T-helper 17 cell (primary cell): ENCODE measurements around the gene ZFC3H1. TPM values are rescaled to one million over a fixed set of nuclear protein-coding genes. Genes with fewer than 3 reads are reported as not detected.
"Not testable (repeated sequence)": the region's sequence is repeated elsewhere in the genome, so short reads cannot be mapped to it uniquely, and the experiment has no call there.

Experiments
- ATAC-seq: fragments of 150-1000 bp; cut with Tn5 transposase; 2 replicates; pipeline ENCODE4 v1.10.0; 2021; ENCODE audit warnings: mild to moderate bottlenecking, moderate library complexity
- DNase-seq, 3 donors: peaks; one replicate each; pipeline versions ENCODE4 v3.0.0 to v3.0.0-alpha.2; 2020 to 2021
- H3K9me3 ChIP-seq: one replicate; pipeline ENCODE4 v1.7.0; 2013; ENCODE audit warnings: low read length, mild to moderate bottlenecking; ENCODE audit not compliant: control insufficient read depth, poor library complexity, severe bottlenecking
- H3K27ac Mint-ChIP-seq: one replicate; pipeline ENCODE4 v1.8.0; 2022; ENCODE audit warnings: mild to moderate bottlenecking, moderate library complexity, mixed read lengths
- H3K27me3 Mint-ChIP-seq: one replicate; pipeline ENCODE4 v1.8.0; 2022; ENCODE audit warnings: mixed read lengths
- H3K36me3 Mint-ChIP-seq: one replicate; pipeline ENCODE4 v1.8.0; 2022; ENCODE audit warnings: low read depth, mixed read lengths
- H3K4me1 Mint-ChIP-seq: one replicate; pipeline ENCODE4 v1.8.0; 2022; ENCODE audit warnings: mild to moderate bottlenecking, mixed read lengths
- H3K4me3 Mint-ChIP-seq: one replicate; pipeline ENCODE4 v1.8.0; 2022; ENCODE audit warnings: mild to moderate bottlenecking, moderate library complexity, mixed read lengths
- total RNA-seq, 4 donors: library from RNA in 2 of 4; stranded (reverse) in 2 of 4; gene quantifications; one replicate each; pipeline ENCODE4 v1.2.3 and lab custom pipeline; 2022 to 2026

Gene ZFC3H1
- total RNA-seq, 2 donors from 2014 or later = 122 to 133 TPM

GRCh38 chr12:71578694-71579258, 84.9 kb downstream of the ZFC3H1 start:
- DNase-seq (no peak), ATAC-seq (no peak)
- H3K27me3 Mint-ChIP-seq = peaks cover 6% of the 10 kb centered on the region
- peaks cover 5% of the 10 kb centered on the region for H3K36me3 Mint-ChIP-seq
- no peak overlapping the region for H3K4me3 Mint-ChIP-seq
- peaks cover 2% of the 10 kb centered on the region for H3K4me1 Mint-ChIP-seq
- H3K9me3 ChIP-seq = no peaks in the 10 kb centered on the region
- H3K27ac Mint-ChIP-seq = no peak overlapping the region

- no peak overlapping the region for H3K27ac Mint-ChIP-seq
- no peaks in the 10 kb centered on the region for H3K9me3 ChIP-seq
- H3K36me3 Mint-ChIP-seq = peaks cover 3% of the 10 kb centered on the region
- peaks cover 15% of the 10 kb centered on the region for H3K27me3 Mint-ChIP-seq
- peaks cover 4% of the 10 kb centered on the region for H3K4me1 Mint-ChIP-seq
- DNase-seq (no peak), ATAC-seq (no peak)
- H3K4me3 Mint-ChIP-seq = no peak overlapping the region
Measured at GRCh38 chr12:71576496-71576895, 87.2 kb downstream of the ZFC3H1 start.

DNA sequence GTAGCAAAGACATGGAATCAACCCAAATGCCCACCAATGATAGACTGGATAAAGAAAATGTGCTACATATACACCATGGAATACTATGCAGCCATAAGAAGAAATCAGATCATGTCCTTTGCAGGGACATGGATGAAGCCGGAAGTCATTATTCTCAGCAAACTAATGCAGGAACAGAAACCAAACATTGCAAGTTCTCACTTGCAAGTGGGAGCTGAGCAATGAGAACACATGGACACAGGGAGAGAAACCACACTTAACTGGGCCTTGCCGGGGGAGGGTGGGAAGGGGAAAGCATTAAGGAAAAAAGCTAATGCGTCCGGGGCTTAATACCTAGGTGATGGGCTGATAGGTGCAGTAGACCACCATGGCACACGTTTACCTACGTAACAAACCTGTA, 93.8 kb downstream of the ZFC3H1 start:
- H3K9me3 ChIP-seq, H3K4me1 Mint-ChIP-seq, H3K4me3 Mint-ChIP-seq, H3K27ac Mint-ChIP-seq, H3K36me3 Mint-ChIP-seq, ATAC-seq, DNase-seq: not testable (repeated sequence)
- H3K27me3 Mint-ChIP-seq = peaks cover 44% of the 10 kb centered on the region

- ATAC-seq (no peak), DNase-seq (no peak)
- Mint-ChIP-seq H3K36me3 (no peaks in the 10 kb centered on the region), H3K27me3 (peaks cover 37% of the 10 kb centered on the region), H3K4me3 (no peak overlapping the region), H3K4me1 (no peaks in the 10 kb centered on the region), H3K27ac (no peak overlapping the region)
- H3K9me3 ChIP-seq = no peaks in the 10 kb centered on the region
Measured at GRCh38 chr12:71567537-71567936, 96.1 kb downstream of the ZFC3H1 start.

DNA sequence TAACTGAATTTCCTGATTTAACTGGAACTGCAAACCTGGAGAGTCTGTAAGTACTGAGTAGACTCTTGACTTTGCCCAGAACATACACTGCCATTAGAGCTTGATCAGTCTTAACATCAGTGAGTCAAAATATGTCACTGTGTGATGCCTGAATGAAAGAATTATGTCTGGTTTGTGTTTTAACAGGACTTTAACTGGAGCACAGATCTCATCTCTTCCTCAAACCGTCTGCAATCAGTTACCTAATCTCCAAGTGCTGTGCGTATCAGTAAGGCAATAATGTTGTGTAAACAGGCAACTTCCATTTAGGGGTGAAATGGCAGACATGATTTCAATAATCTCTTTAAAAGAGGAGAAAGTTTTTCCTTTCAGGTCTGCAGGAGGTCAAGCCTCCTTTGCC, 97.0 kb downstream of the ZFC3H1 start:
- Mint-ChIP-seq H3K4me3 (no peak overlapping the region), H3K4me1 (no peaks in the 10 kb centered on the region), H3K27ac (no peak overlapping the region), H3K27me3 (peaks cover 31% of the 10 kb centered on the region), H3K36me3 (no peaks in the 10 kb centered on the region)
- no peak for ATAC-seq
- no peak for DNase-seq
- no peaks in the 10 kb centered on the region for H3K9me3 ChIP-seq

GRCh38 chr12:71565535-71565934, 98.1 kb downstream of the ZFC3H1 start:
- H3K4me3 Mint-ChIP-seq = no peak overlapping the region
- H3K27me3 Mint-ChIP-seq = peaks cover 31% of the 10 kb centered on the region
- no peaks in the 10 kb centered on the region for H3K9me3 ChIP-seq
- H3K36me3 Mint-ChIP-seq = no peaks in the 10 kb centered on the region
- no peak for ATAC-seq
- H3K27ac Mint-ChIP-seq = no peak overlapping the region
- DNase-seq = no peak
- H3K4me1 Mint-ChIP-seq = no peaks in the 10 kb centered on the region

GRCh38 chr12:71562676-71563595, 100.7 kb downstream of the ZFC3H1 start:
- H3K27ac Mint-ChIP-seq = no peak overlapping the region
- H3K9me3 ChIP-seq = no peaks in the 10 kb centered on the region
- no peak overlapping the region for H3K4me3 Mint-ChIP-seq
- no peaks in the 10 kb centered on the region for H3K36me3 Mint-ChIP-seq
- H3K27me3 Mint-ChIP-seq = peaks cover 19% of the 10 kb centered on the region
- H3K4me1 Mint-ChIP-seq = no peaks in the 10 kb centered on the region
- DNase-seq = no peak
- ATAC-seq = no peak

Other genes with a start within 250 kb of the ZFC3H1 start
- not detected for gene LGR5, start 224.1 kb downstream of the ZFC3H1 start, total RNA-seq
- gene THAP2, start 453 bp upstream of the ZFC3H1 start, total RNA-seq = 10 to 100 TPM; 13.1 to 14.9 TPM
- gene TMEM19, start 22.2 kb upstream of the ZFC3H1 start, total RNA-seq = 10 to 100 TPM; 11.8 to 12.3 TPM
- gene RAB21, start 91.0 kb upstream of the ZFC3H1 start, total RNA-seq = 10 to 100 TPM; 58.8 to 68.8 TPM
- gene TBC1D15, start 175.9 kb upstream of the ZFC3H1 start, total RNA-seq = 10 to 100 TPM; 77.3 to 97.2 TPM